ENCODE data around the gene EIF4E1B. TPM values are rescaled to one million over a fixed set of nuclear protein-coding genes. Genes with fewer than 3 reads are reported as not detected.

EIF4E1B gene
- total and polyA plus RNA-seq, 12 donors = not detected

DNA sequence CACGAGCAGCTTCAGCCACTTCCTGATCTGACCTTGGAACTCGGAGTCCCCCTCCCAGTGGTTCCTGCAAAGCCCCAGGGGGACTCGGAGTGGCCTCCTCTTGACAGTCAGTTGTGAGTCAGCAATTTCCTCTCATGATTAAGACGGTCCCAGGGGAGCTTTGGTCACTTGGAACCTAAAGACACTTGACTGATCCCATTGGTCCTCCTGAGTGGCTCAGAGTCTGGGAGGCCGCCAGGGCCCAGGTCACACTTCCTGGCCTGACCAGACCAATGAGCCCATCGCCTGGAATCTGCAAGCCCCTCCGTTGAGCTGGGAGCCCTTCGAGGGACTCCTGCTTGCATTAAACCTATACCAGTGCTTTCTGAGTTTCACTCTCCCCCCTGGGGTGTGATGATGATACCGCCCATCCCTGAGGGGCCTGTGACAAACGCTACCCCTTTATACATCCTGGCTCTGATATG is 45.9 kb downstream of the EIF4E1B start:
- Histone ChIP-seq H3K27me3 (peaks cover 0 to 48% (median 33%) of the 10 kb centered on the region in 7 donors), H3K4me3 (no peak overlapping the region), H3K36me3 (no peaks in the 10 kb centered on the region), H3K4me1 (peaks cover 0 to 45% (median 38%) of the 10 kb centered on the region in 9 donors), H3K27ac (peak overlapping the region in 3 of 10 donors; percentile 4 to 41 (median 21)), H3K9me3 (no peaks in the 10 kb centered on the region)
- intact Hi-C loops (cut with DNase I) = loop anchor here in 1 of 10 donors (5.0 kb wide), 1 partner anchor 281 kb away; no protein-coding TSS in a partner anchor
- WGBS, 2 donors = 33 to 58% methylated on average over 10 of the region's 10 CpGs
- ATAC-seq (peak; percentile 49 to 87 (median 74)), DNase-seq (peak; percentile 65 to 73)
- TF ChIP-seq, protein P1, sequence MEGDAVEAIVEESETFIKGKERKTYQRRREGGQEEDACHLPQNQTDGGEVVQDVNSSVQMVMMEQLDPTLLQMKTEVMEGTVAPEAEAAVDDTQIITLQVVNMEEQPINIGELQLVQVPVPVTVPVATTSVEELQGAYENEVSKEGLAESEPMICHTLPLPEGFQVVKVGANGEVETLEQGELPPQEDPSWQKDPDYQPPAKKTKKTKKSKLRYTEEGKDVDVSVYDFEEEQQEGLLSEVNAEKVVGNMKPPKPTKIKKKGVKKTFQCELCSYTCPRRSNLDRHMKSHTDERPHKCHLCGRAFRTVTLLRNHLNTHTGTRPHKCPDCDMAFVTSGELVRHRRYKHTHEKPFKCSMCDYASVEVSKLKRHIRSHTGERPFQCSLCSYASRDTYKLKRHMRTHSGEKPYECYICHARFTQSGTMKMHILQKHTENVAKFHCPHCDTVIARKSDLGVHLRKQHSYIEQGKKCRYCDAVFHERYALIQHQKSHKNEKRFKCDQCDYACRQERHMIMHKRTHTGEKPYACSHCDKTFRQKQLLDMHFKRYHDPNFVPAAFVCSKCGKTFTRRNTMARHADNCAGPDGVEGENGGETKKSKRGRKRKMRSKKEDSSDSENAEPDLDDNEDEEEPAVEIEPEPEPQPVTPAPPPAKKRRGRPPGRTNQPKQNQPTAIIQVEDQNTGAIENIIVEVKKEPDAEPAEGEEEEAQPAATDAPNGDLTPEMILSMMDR (IDR thresholded peaks at IDR 0.05) = no peak

DNA sequence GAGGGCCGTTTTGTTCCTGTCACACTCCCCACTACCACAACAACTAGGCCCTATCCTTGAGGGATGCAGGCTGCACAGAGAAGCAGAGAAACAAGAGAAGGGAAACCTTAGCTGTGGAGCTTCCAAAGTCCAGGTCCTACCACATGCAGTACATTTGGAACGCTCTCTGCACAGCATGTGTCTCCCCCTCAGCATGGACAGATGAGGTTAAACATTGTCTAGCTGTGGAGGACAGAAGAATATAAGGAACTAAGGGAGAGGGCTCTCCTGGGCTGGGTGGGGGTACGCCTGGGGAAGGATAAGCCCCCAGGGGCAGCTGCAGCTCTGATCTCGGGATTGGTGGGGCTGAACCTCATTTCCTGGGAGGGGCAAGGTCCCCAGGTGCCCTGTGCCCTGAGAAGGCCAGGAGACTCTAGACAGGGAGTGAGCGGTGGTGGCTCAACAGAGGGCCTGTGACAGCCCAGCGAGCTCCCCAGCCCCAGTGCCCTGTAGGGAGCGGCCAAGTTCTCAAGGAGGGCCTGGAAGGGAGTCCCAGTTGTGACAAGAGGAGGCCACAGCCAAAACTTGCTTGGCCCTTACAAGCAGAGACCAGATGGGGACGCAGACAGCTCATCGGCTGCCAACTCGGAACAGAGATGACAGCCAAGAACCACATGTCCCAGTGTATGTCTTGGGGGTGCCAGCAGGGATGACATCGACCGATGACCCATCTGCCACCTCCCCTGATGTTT is 46.9 kb downstream of the EIF4E1B start:
- DNase-seq (peak in 1 of 2 donors; percentile 56), ATAC-seq (peak; percentile 5 to 76 (median 30))
- TF ChIP-seq, protein P1 (IDR thresholded peaks at IDR 0.05) = no peak
- intact Hi-C loops (cut with DNase I) = loop anchor here in 1 of 10 donors (5.0 kb wide), 1 partner anchor 280 kb away; no protein-coding TSS in a partner anchor
- Histone ChIP-seq H3K9me3 (no peaks in the 10 kb centered on the region), H3K27me3 (peaks cover 0 to 44% (median 37%) of the 10 kb centered on the region in 7 donors), H3K36me3 (no peaks in the 10 kb centered on the region), H3K4me3 (no peak overlapping the region), H3K27ac (no peak overlapping the region), H3K4me1 (peaks cover 0 to 45% (median 38%) of the 10 kb centered on the region in 9 donors)
- 68 to 71% methylated on average over 12 of the region's 12 CpGs for WGBS, 2 donors

DNA sequence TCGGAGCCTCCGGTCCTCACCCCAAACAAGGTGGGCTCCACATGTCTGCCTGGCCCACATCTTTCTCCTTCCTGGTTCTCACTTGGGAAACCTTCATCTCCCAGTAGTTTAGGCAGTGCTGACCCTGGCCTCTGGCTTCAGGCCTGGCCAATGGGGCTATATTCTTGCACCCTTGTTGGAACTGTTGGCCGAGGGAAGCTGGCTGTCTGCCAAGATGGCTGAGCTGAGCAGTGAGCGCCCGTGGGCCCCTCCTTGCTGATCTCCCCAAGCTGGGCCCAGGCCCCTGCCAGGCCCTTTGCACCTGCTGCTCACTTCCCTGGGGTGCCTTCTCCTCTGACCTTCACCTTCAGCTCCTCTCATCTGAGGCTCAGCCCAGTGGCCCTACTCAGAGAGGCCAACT is 48.1 kb downstream of the EIF4E1B start:
- Histone ChIP-seq H3K27ac (no peak overlapping the region), H3K36me3 (no peaks in the 10 kb centered on the region), H3K27me3 (peaks cover 0 to 50% (median 43%) of the 10 kb centered on the region in 7 donors), H3K4me1 (peaks cover 0 to 45% (median 38%) of the 10 kb centered on the region in 9 donors), H3K9me3 (no peaks in the 10 kb centered on the region), H3K4me3 (no peak overlapping the region)
- 57 to 72% methylated on average over 5 of the region's 5 CpGs for WGBS, 2 donors
- ATAC-seq (peak in 1 of 8 donors; percentile 16), DNase-seq (peak in 1 of 2 donors; percentile 34)
- TF ChIP-seq, protein P1 (IDR thresholded peaks at IDR 0.05) = no peak
- intact Hi-C loops (cut with DNase I) = loop anchor here in 1 of 10 donors (5.0 kb wide), 1 partner anchor 279 kb away; no protein-coding TSS in a partner anchor

DNA sequence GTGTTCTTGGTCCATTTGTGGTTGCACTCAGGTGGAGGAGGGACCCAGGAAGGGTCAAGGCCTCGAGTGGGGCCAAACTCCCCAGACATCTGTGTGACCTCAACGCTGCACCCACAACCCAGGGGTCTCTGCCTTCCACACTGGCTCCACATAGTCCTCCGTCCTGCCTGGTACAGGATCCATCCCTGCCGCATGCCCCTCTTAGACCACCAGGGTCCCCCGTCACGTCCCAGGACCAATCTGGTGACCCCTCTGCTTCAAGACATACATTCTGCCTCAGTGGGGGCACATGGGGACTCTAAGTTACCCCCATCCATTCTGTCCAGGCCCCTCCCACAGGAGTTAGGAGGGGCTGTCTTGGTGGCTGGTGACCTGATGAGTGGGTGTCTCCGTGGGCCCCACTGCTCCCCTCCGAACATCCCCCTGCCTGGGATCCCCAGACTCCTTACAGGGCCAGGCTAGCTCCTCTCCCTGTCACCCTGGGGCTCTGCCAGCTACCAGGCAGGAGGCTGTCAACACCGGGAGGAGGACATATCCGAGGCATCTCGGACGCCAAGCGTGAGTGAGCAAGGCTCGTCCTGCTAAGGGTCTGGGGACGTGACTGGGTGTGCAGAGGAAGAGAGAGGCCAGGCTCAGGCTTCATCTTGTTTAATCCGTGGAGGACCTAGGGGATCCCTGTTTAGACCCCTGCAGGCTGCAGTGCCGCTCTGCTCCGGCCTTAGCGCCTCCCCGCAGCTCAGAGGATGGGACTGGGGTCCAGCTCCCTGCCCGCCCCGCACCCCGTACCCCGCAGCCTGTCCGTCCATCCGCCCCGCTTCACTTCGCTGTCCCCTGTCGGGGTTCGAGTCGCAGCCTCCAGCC is 49.1 kb downstream of the EIF4E1B start:
- TF ChIP-seq, protein P1 (IDR thresholded peaks at IDR 0.05) = no peak
- Histone ChIP-seq H3K27ac (no peak overlapping the region), H3K4me3 (peak overlapping the region in 1 of 10 donors; percentile 14), H3K36me3 (no peaks in the 10 kb centered on the region), H3K9me3 (peaks cover 0 to 4% (median 0%) of the 10 kb centered on the region in 11 donors), H3K4me1 (peaks cover 0 to 45% (median 38%) of the 10 kb centered on the region in 9 donors), H3K27me3 (peaks cover 0 to 60% (median 42%) of the 10 kb centered on the region in 7 donors)
- peak in 1 of 2 donors; percentile 55 for DNase-seq
- 21 to 26% methylated on average over 31 of the region's 31 CpGs for WGBS, 2 donors
- ATAC-seq = peak in 4 of 8 donors; percentile 40 to 61 (median 48)
- intact Hi-C loops (cut with DNase I) = loop anchor here in 1 of 10 donors (5.0 kb wide), 1 partner anchor 278 kb away; no protein-coding TSS in a partner anchor

Measured in heart right ventricle (tissue), 16 donors.